Osteoblast (primary cell): Measurements from ENCODE around the gene NT5DC2. TPM values are rescaled to one million over a fixed set of nuclear protein-coding genes. Genes with fewer than 3 reads are reported as not detected.

Experiments
- DNase-seq: peaks from one replicate; pipeline ENCODE4 v3.0.0; 2011; ENCODE audit warnings: low spot score, mixed read lengths; ENCODE audit not compliant: insufficient read length; ENCODE audit errors: missing footprints
- H2AFZ ChIP-seq: 2 replicates; pipeline ENCODE4 v1.6.0; 2011; ENCODE audit warnings: mild to moderate bottlenecking, low read length
- H3K27ac ChIP-seq: 2 replicates; pipeline ENCODE4 v1.5.1; 2011; ENCODE audit warnings: mild to moderate bottlenecking, low read depth, low read length, moderate library complexity
- H3K27me3 ChIP-seq: 2 replicates; pipeline ENCODE4 v1.6.0; 2012; ENCODE audit warnings: mild to moderate bottlenecking, control low read depth, inconsistent platforms, low read length, moderate library complexity; ENCODE audit not compliant: insufficient read depth
- H3K36me3 ChIP-seq: 2 replicates; pipeline ENCODE4 v1.5.1; 2011; ENCODE audit warnings: mild to moderate bottlenecking, low read length, control low read depth, moderate library complexity; ENCODE audit not compliant: insufficient read depth
- H3K4me1 ChIP-seq: 2 replicates; pipeline ENCODE4 v1.5.1; 2011; ENCODE audit warnings: mild to moderate bottlenecking, low read length, control low read depth, moderate library complexity; ENCODE audit not compliant: insufficient read depth
- H3K4me2 ChIP-seq: 2 replicates; pipeline ENCODE4 v1.6.0; 2011; ENCODE audit warnings: mild to moderate bottlenecking, low read length; ENCODE audit not compliant: insufficient read depth
- H3K4me3 ChIP-seq: fragments of 200-600 bp; sonication (generic); 3 replicates; pipeline ENCODE4 v1.5.1; 2012; ENCODE audit warnings: mild to moderate bottlenecking, low read length, inconsistent platforms; ENCODE audit not compliant: insufficient read depth
- H3K79me2 ChIP-seq: 2 replicates; pipeline ENCODE4 v1.6.0; 2012; ENCODE audit warnings: mild to moderate bottlenecking, low read length, control low read depth, inconsistent platforms; ENCODE audit not compliant: insufficient read depth
- H3K9me3 ChIP-seq: 2 replicates; pipeline ENCODE4 v1.5.1; 2011; ENCODE audit warnings: low read depth, low read length, control low read depth
- H4K20me1 ChIP-seq: 2 replicates; pipeline ENCODE4 v1.6.0; 2012; ENCODE audit warnings: mild to moderate bottlenecking, low read length, control low read depth; ENCODE audit not compliant: insufficient read depth
- CTCF ChIP-seq: IDR thresholded peaks from 2 replicates; pipeline ENCODE4 v1.5.1; 2011; ENCODE audit warnings: mild to moderate bottlenecking, low read depth, low read length, moderate library complexity; ENCODE audit errors: extremely low read depth
- total RNA-seq: library from RNA; depleted of rRNA; stranded (reverse); fragments of >200 nt; gene quantifications from 2 replicates; pipeline ENCODE4 v1.2.3, GENCODE V29; 2012

Gene NT5DC2
- total RNA-seq, 1 donor: 52.5 TPM

- H3K36me3 ChIP-seq: peaks cover 32% of the 10 kb centered on the region
- peaks cover 33% of the 10 kb centered on the region for H4K20me1 ChIP-seq
- no peak overlapping the region for H2AFZ ChIP-seq
- peaks cover 31% of the 10 kb centered on the region for H3K4me1 ChIP-seq
- H3K27ac ChIP-seq: no peak overlapping the region
- H3K9me3 ChIP-seq: no peaks in the 10 kb centered on the region
- DNase-seq: no peak
- H3K4me3 ChIP-seq: no peak overlapping the region
- H3K27me3 ChIP-seq: no peaks in the 10 kb centered on the region
- H3K4me2 ChIP-seq: no peak overlapping the region
- peaks cover 72% of the 10 kb centered on the region for H3K79me2 ChIP-seq
- no peak for TF ChIP-seq CTCF
Measured at GRCh38 chr3:52541050-52541449, 7.4 kb upstream of the NT5DC2 start.

GRCh38 chr3:52539010-52539653 is 5.5 kb upstream of the NT5DC2 start:
- H3K79me2 ChIP-seq: peaks cover 63% of the 10 kb centered on the region
- H3K36me3 ChIP-seq: peaks cover 22% of the 10 kb centered on the region
- no peak for DNase-seq
- no peak for TF ChIP-seq CTCF
- peaks cover 39% of the 10 kb centered on the region for H3K4me1 ChIP-seq
- H3K4me2 ChIP-seq: peak overlapping the region; percentile 62
- no peak overlapping the region for H2AFZ ChIP-seq
- H3K9me3 ChIP-seq: no peaks in the 10 kb centered on the region
- H3K27ac ChIP-seq: no peak overlapping the region
- H3K4me3 ChIP-seq: peak overlapping the region; percentile 32
- H3K27me3 ChIP-seq: no peaks in the 10 kb centered on the region
- H4K20me1 ChIP-seq: peaks cover 33% of the 10 kb centered on the region

- peaks cover 62% of the 10 kb centered on the region for H3K79me2 ChIP-seq
- H2AFZ ChIP-seq: no peak overlapping the region
- H3K36me3 ChIP-seq: peaks cover 22% of the 10 kb centered on the region
- H3K27ac ChIP-seq: peak overlapping the region; percentile 90
- H3K27me3 ChIP-seq: no peaks in the 10 kb centered on the region
- peaks cover 33% of the 10 kb centered on the region for H4K20me1 ChIP-seq
- no peak for DNase-seq
- no peak for TF ChIP-seq CTCF
- peak overlapping the region; percentile 96 for H3K4me2 ChIP-seq
- peak overlapping the region; percentile 95 for H3K4me3 ChIP-seq
- H3K4me1 ChIP-seq: peaks cover 41% of the 10 kb centered on the region
- no peaks in the 10 kb centered on the region for H3K9me3 ChIP-seq
Measured at GRCh38 chr3:52537726-52538421, 4.2 kb upstream of the NT5DC2 start.

- peaks cover 46% of the 10 kb centered on the region for H3K4me1 ChIP-seq
- H3K27ac ChIP-seq: peak overlapping the region; percentile 90
- peak overlapping the region; percentile 96 for H3K4me2 ChIP-seq
- H3K4me3 ChIP-seq: peak overlapping the region; percentile 95
- no peak for DNase-seq
- H3K9me3 ChIP-seq: no peaks in the 10 kb centered on the region
- H4K20me1 ChIP-seq: peaks cover 38% of the 10 kb centered on the region
- no peaks in the 10 kb centered on the region for H3K27me3 ChIP-seq
- H3K36me3 ChIP-seq: peaks cover 22% of the 10 kb centered on the region
- peaks cover 67% of the 10 kb centered on the region for H3K79me2 ChIP-seq
- TF ChIP-seq CTCF: no peak
- peak overlapping the region; percentile 56 for H2AFZ ChIP-seq
Measured at GRCh38 chr3:52537165-52537620, 3.5 kb upstream of the NT5DC2 start.
